Tibial nerve (tissue), 4 donors: ENCODE measurements around the gene TKT. TPM values are rescaled to one million over a fixed set of nuclear protein-coding genes. Genes with fewer than 3 reads are reported as not detected.

ENCODE experiments used
- DNase-seq, 2 donors: peaks; one replicate each; pipeline ENCODE4 v3.0.0-alpha.2; 2019; ENCODE audit warnings: low spot score in 2 of 2
- H3K27ac ChIP-seq, 4 donors: fragments of 200-600 bp; sonication (generic) in 3 of 4; one replicate each; pipeline ENCODE4 v1.5.1; 2017 to 2019; ENCODE audit warnings: mild to moderate bottlenecking in 1 of 4
- H3K27me3 ChIP-seq, 2 donors: fragments of 200-600 bp; sonication (generic) in 1 of 2; one replicate each; pipeline versions ENCODE4 v1.5.1 to v1.6.0; 2017 to 2019
- H3K36me3 ChIP-seq, 3 donors: fragments of 200-600 bp; sonication (generic); one replicate each; pipeline ENCODE4 v1.5.1; 2018 to 2019
- H3K4me1 ChIP-seq, 4 donors: fragments of 200-600 bp; sonication (generic) in 3 of 4; one replicate each; pipeline ENCODE4 v1.5.1; 2017 to 2019
- H3K4me3 ChIP-seq, 4 donors: fragments of 200-600 bp; sonication (generic) in 3 of 4; one replicate each; pipeline ENCODE4 v1.5.1; 2017 to 2019; ENCODE audit warnings: mild to moderate bottlenecking in 1 of 4, moderate library complexity in 1 of 4
- H3K9me3 ChIP-seq, 4 donors: fragments of 200-600 bp; sonication (generic) in 3 of 4; one replicate each; pipeline ENCODE4 v1.5.1; 2017 to 2019
- EP300 ChIP-seq, 2 donors: sonication (generic); formaldehyde crosslinking; IDR thresholded peaks; one replicate each; pipeline ENCODE4 v1.6.1; 2017; ENCODE audit warnings: antibody characterized with exemption in 2 of 2, mild to moderate bottlenecking in 1 of 2
- POLR2A ChIP-seq, 2 donors: fragments of 450-650 bp; IDR thresholded peaks; one replicate each; pipeline ENCODE4 v1.6.1; 2017; ENCODE audit warnings: antibody characterized with exemption in 2 of 2, mild to moderate bottlenecking in 2 of 2, moderate library complexity in 2 of 2
- WGBS, 2 donors: methylation state at CpG; one replicate each; pipeline ENCODE4 v1.1.5; 2018; 5-methylcytosine and 5-hydroxymethylcytosine counted together
- total RNA-seq, 4 donors: library from RNA; depleted of rRNA; stranded (reverse); fragments of >200 nt; gene quantifications; one replicate each; pipeline ENCODE4 v1.1.0, GENCODE V29; 2016
- TF ChIP-seq, protein P1 (sequence below), 5 experiments: fragments of 200-600 bp in 3 of 5; fragments of 450-650 bp in 2 of 5; sonication (generic) in 3 of 5; IDR thresholded peaks; one replicate each; pipeline ENCODE4 v1.5.1; 2016 to 2019; ENCODE audit warnings: antibody characterized with exemption in 5 of 5, mild to moderate bottlenecking in 3 of 5, moderate library complexity in 2 of 5

Gene TKT
- total RNA-seq, 4 donors from 2014 or later = 156 to 224 (median 208) TPM

DNA sequence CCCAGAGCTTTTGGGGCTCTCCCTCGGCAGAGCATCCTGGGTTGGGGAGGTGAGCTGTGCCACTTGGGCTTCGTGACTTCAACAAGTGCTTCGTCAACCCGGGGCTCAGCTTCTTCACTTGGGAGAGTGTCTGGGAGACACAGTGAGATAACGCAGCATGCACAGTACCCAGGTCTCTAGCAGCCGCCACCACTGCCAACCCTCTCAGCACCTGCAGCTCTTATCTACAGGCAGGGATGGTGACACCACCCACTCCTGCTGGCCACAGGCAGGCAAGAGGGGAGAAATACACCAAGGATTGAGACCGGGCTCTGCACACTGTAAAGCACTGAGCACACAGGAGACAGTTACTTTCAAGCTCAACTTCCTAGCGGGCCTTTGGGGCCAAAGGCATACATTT lies 11.6 kb downstream of the TKT start:
- H3K4me3 ChIP-seq = no peak overlapping the region
- DNase-seq = no peak
- no peaks in the 10 kb centered on the region for H3K27me3 ChIP-seq
- peaks cover 0 to 3% (median 0%) of the 10 kb centered on the region in 4 donors for H3K9me3 ChIP-seq
- peak overlapping the region in 1 of 4 donors; percentile 60 for H3K27ac ChIP-seq
- WGBS, 2 donors = 89 to 94% methylated on average over 7 to 8 of the region's 8 CpGs
- TF ChIP-seq EP300 (IDR thresholded peaks at IDR 0.05) = no peak
- TF ChIP-seq, protein P1, sequence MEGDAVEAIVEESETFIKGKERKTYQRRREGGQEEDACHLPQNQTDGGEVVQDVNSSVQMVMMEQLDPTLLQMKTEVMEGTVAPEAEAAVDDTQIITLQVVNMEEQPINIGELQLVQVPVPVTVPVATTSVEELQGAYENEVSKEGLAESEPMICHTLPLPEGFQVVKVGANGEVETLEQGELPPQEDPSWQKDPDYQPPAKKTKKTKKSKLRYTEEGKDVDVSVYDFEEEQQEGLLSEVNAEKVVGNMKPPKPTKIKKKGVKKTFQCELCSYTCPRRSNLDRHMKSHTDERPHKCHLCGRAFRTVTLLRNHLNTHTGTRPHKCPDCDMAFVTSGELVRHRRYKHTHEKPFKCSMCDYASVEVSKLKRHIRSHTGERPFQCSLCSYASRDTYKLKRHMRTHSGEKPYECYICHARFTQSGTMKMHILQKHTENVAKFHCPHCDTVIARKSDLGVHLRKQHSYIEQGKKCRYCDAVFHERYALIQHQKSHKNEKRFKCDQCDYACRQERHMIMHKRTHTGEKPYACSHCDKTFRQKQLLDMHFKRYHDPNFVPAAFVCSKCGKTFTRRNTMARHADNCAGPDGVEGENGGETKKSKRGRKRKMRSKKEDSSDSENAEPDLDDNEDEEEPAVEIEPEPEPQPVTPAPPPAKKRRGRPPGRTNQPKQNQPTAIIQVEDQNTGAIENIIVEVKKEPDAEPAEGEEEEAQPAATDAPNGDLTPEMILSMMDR (IDR thresholded peaks at IDR 0.05) = no peak
- no peak for TF ChIP-seq POLR2A (IDR thresholded peaks at IDR 0.05)
- peaks cover 0 to 52% (median 21%) of the 10 kb centered on the region in 4 donors for H3K4me1 ChIP-seq
- peaks cover 0 to 43% (median 3%) of the 10 kb centered on the region in 3 donors for H3K36me3 ChIP-seq

DNA sequence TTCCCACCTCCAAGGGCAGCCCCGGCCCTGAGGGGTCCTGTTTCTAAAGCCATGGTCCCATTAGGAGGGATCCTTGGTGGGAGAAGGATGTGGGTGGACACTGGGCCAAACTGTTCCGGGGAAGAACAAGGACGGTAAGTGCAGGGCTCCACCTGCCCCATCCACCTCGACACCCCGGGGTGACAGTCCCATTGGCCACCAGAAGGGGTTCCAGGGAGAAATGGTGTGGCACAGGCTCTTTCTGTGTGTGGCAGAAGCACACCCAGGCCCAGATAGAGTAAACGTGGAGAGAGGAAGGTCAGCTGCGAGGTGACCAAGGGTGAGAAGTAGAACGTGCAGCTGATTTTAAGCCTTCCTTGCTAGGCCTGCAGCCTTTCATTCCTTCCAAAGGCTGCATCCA lies 12.0 kb downstream of the TKT start:
- peaks cover 0 to 47% (median 18%) of the 10 kb centered on the region in 4 donors for H3K4me1 ChIP-seq
- WGBS, 2 donors = 71 to 78% methylated on average over 8 of the region's 8 CpGs
- DNase-seq = no peak
- TF ChIP-seq EP300 (IDR thresholded peaks at IDR 0.05) (no peak), POLR2A (IDR thresholded peaks at IDR 0.05) (no peak)
- TF ChIP-seq, protein P1 (IDR thresholded peaks at IDR 0.05) = no peak
- peak overlapping the region in 2 of 4 donors; percentile 42 to 60 for H3K27ac ChIP-seq
- no peak overlapping the region for H3K4me3 ChIP-seq
- peaks cover 0 to 3% (median 0%) of the 10 kb centered on the region in 4 donors for H3K9me3 ChIP-seq
- H3K36me3 ChIP-seq = peaks cover 0 to 48% (median 3%) of the 10 kb centered on the region in 3 donors
- H3K27me3 ChIP-seq = no peaks in the 10 kb centered on the region

DNA sequence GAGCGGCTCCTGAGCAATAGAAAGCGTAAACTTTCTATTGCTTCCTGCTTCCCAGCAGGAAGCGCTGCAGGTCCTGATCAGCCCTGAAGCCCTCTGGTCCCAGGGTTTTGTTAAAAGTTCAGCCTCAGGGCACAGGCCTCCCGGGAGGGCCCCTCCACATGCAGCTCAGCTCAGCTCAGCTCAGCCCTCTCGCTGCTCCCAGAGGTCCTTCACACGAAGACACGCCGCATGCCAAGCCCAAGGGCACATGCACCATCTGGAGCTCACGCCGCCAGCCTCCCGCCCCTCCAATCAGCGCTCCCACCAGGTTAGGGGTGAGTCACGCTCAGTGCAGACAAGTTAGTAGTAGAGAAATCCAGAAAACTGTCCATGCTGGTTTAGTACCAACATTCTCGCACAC lies 12.7 kb downstream of the TKT start:
- H3K4me1 ChIP-seq = peaks cover 0 to 47% (median 20%) of the 10 kb centered on the region in 4 donors
- 33 to 37% methylated on average over 13 to 14 of the region's 14 CpGs for WGBS, 2 donors
- peaks cover 0 to 54% (median 3%) of the 10 kb centered on the region in 3 donors for H3K36me3 ChIP-seq
- TF ChIP-seq EP300 (IDR thresholded peaks at IDR 0.05) (no peak), POLR2A (IDR thresholded peaks at IDR 0.05) (no peak)
- TF ChIP-seq, protein P1 (IDR thresholded peaks at IDR 0.05) = no peak
- H3K4me3 ChIP-seq = no peak overlapping the region
- H3K27me3 ChIP-seq = no peaks in the 10 kb centered on the region
- H3K27ac ChIP-seq = peak overlapping the region in 3 of 4 donors; percentile 2 to 60 (median 42)
- peaks cover 0 to 3% (median 0%) of the 10 kb centered on the region in 4 donors for H3K9me3 ChIP-seq
- DNase-seq = no peak

DNA sequence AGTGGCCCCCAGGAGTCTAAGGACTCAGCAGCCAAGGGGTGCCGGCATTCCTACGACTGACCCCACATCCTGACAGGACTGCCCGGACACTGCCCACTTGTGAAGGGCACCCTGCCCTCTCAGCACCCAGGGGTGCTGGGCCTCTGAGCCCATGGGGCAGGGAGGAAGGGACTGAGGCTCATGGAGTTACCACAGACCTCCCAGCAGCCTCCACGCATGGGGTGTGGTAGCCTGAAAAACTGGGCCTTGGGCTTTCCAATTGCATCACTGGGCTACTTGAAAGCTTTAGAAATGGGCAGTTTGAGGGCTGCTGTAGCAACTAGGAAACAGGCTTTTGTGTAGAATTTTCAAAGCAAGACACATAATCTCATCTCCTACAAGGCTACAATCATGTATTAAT lies 13.2 kb downstream of the TKT start:
- Histone ChIP-seq H3K36me3 (peaks cover 0 to 59% (median 3%) of the 10 kb centered on the region in 3 donors), H3K9me3 (peaks cover 0 to 3% (median 0%) of the 10 kb centered on the region in 4 donors), H3K4me3 (no peak overlapping the region), H3K4me1 (peaks cover 0 to 49% (median 22%) of the 10 kb centered on the region in 4 donors), H3K27me3 (no peaks in the 10 kb centered on the region), H3K27ac (peak overlapping the region in 2 of 4 donors; percentile 42 to 60)
- 52 to 74% methylated on average over 4 of the region's 4 CpGs for WGBS, 2 donors
- TF ChIP-seq, protein P1 (IDR thresholded peaks at IDR 0.05) = no peak
- TF ChIP-seq POLR2A (IDR thresholded peaks at IDR 0.05) (no peak), EP300 (IDR thresholded peaks at IDR 0.05) (no peak)
- DNase-seq = no peak

DNA sequence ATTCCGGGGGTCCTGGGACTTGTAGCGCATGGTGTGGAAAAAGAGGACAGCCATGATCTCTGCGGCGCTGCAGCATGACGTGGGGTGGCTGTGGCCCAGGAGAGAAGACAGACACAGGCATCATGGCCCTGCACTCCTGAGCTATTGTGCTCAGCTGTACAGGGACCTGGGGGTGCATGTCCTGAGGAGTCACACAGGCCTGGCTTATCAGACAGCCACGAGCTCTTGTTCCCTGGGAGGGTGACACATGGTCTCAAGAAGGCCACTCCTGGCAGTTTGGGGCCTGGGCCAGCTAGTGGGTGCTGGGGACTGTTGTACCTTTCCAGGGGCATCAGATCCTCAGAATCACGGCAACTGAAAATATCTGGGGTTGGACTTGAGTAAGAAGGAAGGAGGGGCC lies 13.7 kb downstream of the TKT start:
- 89 to 92% methylated on average over 6 to 7 of the region's 7 CpGs for WGBS, 2 donors
- Histone ChIP-seq H3K4me1 (peaks cover 0 to 49% (median 22%) of the 10 kb centered on the region in 4 donors), H3K4me3 (no peak overlapping the region), H3K9me3 (peaks cover 0 to 3% (median 0%) of the 10 kb centered on the region in 4 donors), H3K36me3 (peaks cover 0 to 63% (median 3%) of the 10 kb centered on the region in 3 donors), H3K27ac (peak overlapping the region in 2 of 4 donors; percentile 42 to 43), H3K27me3 (no peaks in the 10 kb centered on the region)
- no peak for DNase-seq
- TF ChIP-seq, protein P1 (IDR thresholded peaks at IDR 0.05) = no peak
- TF ChIP-seq EP300 (IDR thresholded peaks at IDR 0.05) = no peak
- no peak for TF ChIP-seq POLR2A (IDR thresholded peaks at IDR 0.05)
